K562 (cell line): Measurements from ENCODE around the gene OVOL1. TPM values are rescaled to one million over a fixed set of nuclear protein-coding genes. Genes with fewer than 3 reads are reported as not detected.

Source experiments
- ATAC-seq: fragments of 200-7000 bp; cut with Tn5 transposase; 3 replicates; pipeline ENCODE4 v1.9.1; 2020; ENCODE audit warnings: moderate library complexity
- BruUV-seq: library from RNA; stranded (reverse); fragments of 400-500 nt; replicated peaks from 2 replicates; lab custom pipeline; 2021; lab: Mats Ljungman, UMichigan
- CTCF ChIA-PET: fragments of 300-600 bp; formaldehyde crosslinking; extraction: SDS; loops from one replicate; lab custom pipeline; 2021; ENCODE audit warnings: low intra/inter-chr PET ratio; lab: Yijun Ruan, JAX
- POLR2A ChIA-PET: fragments of 300-600, 350-650 bp; sonication (Branson Sonifier 250); formaldehyde crosslinking; extraction: SDS; loops from one replicate; lab custom pipeline; 2021; ENCODE audit warnings: antibody characterized with exemption, inconsistent platforms; lab: Yijun Ruan, JAX
- DNase-seq, 4 experiments: peaks; one replicate each; pipeline versions ENCODE4 v3.0.0 to v3.0.0-alpha.2; 2011 to 2018; ENCODE audit warnings: low spot score in 3 of 4, mixed read lengths in 3 of 4; ENCODE audit errors: extremely low read depth in 1 of 4
- FAIRE-seq: peaks from 2 replicates; lab custom pipeline; 2011; peaks lifted over from hg19 to GRCh38; lab: Jason Lieb, UNC
- H2AFZ ChIP-seq: 2 replicates; pipeline ENCODE4 v1.6.0; 2011; ENCODE audit warnings: low read depth, low read length, control low read depth, inconsistent platforms
- H3K27ac ChIP-seq: fragments of 200-600 bp; 3 replicates; pipeline ENCODE4 v1.8.0; 2011; ENCODE audit warnings: low read depth, mild to moderate bottlenecking, control low read depth, inconsistent platforms, low read length, moderate library complexity, mixed read lengths; ENCODE audit errors: extremely low read depth
- H3K27me3 ChIP-seq, 2 experiments: fragments of 300-600 bp in 1 of 2; 2 replicates in 1 of 2; 3 replicates in 1 of 2; pipeline versions ENCODE4 v1.6.0 to v1.8.0; 2011; ENCODE audit warnings: inconsistent platforms in 2 of 2, low read length in 2 of 2, mild to moderate bottlenecking in 1 of 2, mixed read lengths in 1 of 2, moderate library complexity in 1 of 2; ENCODE audit not compliant: control insufficient read depth in 2 of 2, insufficient read depth in 2 of 2
- H3K36me3 ChIP-seq: fragments of 300-600 bp; 3 replicates; pipeline ENCODE4 v1.8.0; 2011; ENCODE audit warnings: mild to moderate bottlenecking, low read length, inconsistent platforms; ENCODE audit not compliant: control insufficient read depth, insufficient read depth
- H3K4me1 ChIP-seq, 2 experiments: fragments of 200-600 bp in 1 of 2; replicated peaks in 1 of 2; 2 replicates in 1 of 2; 3 replicates in 1 of 2; pipeline versions ENCODE4 v1.5.1 to v1.8.0; 2011; ENCODE audit warnings: inconsistent platforms in 2 of 2, low read length in 2 of 2, mild to moderate bottlenecking in 1 of 2, mixed read lengths in 1 of 2, moderate library complexity in 1 of 2; ENCODE audit not compliant: control insufficient read depth in 2 of 2, insufficient read depth in 2 of 2
- H3K4me2 ChIP-seq: 2 replicates; pipeline ENCODE4 v1.6.1; 2011; ENCODE audit warnings: low read length, control low read depth, inconsistent platforms, mixed read lengths; ENCODE audit not compliant: insufficient read depth
- H3K4me3 ChIP-seq: fragments of 200-600 bp; sonication (generic), shearing (Covaris generic); 2 replicates; pipeline ENCODE4 v1.5.1; 2016; ENCODE audit warnings: control low read depth, inconsistent platforms
- H3K79me2 ChIP-seq: fragments of 200-600 bp; 3 replicates; pipeline ENCODE4 v1.8.0; 2011; ENCODE audit warnings: low read length, inconsistent platforms; ENCODE audit not compliant: control insufficient read depth, insufficient read depth
- H3K9ac ChIP-seq, 2 experiments: 2 replicates each; pipeline versions ENCODE4 v1.6.0 to v1.6.1; 2011; ENCODE audit warnings: low read depth in 2 of 2, low read length in 2 of 2, control low read depth in 1 of 2, inconsistent platforms in 1 of 2, mild to moderate bottlenecking in 1 of 2, mixed read lengths in 1 of 2; ENCODE audit not compliant: insufficient read depth in 1 of 2
- H3K9me1 ChIP-seq: one replicate; pipeline ENCODE4 v1.6.0; 2011; ENCODE audit warnings: inconsistent platforms, mild to moderate bottlenecking, low read length, moderate library complexity; ENCODE audit not compliant: control insufficient read depth, insufficient read depth
- H3K9me3 ChIP-seq: replicated peaks from 2 replicates; pipeline ENCODE4 v1.5.1; 2011; ENCODE audit warnings: low read depth, low read length, inconsistent platforms; ENCODE audit not compliant: control insufficient read depth, insufficient read depth
- H4K20me1 ChIP-seq: replicated peaks from 2 replicates; pipeline ENCODE4 v1.6.1; 2011; ENCODE audit warnings: low read length, inconsistent platforms, mixed read lengths; ENCODE audit not compliant: control insufficient read depth, insufficient read depth
- ARNT ChIP-seq, 2 experiments: fragments of 450-650 bp; IDR thresholded peaks; 2 replicates each; pipeline ENCODE4 v1.6.1; 2016; ENCODE audit warnings: mild to moderate bottlenecking in 1 of 2
- CBX8 ChIP-seq: fragments of 200-600 bp; sonication (generic); IDR thresholded peaks from 2 replicates; pipeline ENCODE4 v1.6.1; 2012; ENCODE audit warnings: borderline replicate concordance, mixed run types, low read depth, mild to moderate bottlenecking, moderate library complexity, mixed read lengths, low read length, control low read depth, inconsistent platforms; ENCODE audit not compliant: poor library complexity, severe bottlenecking; ENCODE audit errors: extremely low read depth
- CEBPB ChIP-seq: fragments of 450-650 bp; IDR thresholded peaks from 2 replicates; pipeline ENCODE4 v1.6.1; 2016; ENCODE audit warnings: missing genetic modification characterization, missing compliant biosample characterization
- CTBP1 ChIP-seq: fragments of 450-650 bp; IDR thresholded peaks from 2 replicates; pipeline ENCODE4 v1.6.1; 2016; ENCODE audit warnings: borderline replicate concordance
- DIDO1 ChIP-seq: fragments of 450-650 bp; IDR thresholded peaks from 2 replicates; pipeline ENCODE4 v1.6.1; 2016; ENCODE audit warnings: low read depth, missing biosample characterization, missing genetic modification characterization
- EGR1 ChIP-seq: fragments of 450-650 bp; conservative IDR thresholded peaks from 2 replicates; pipeline ENCODE4 v1.6.1; 2017; ENCODE audit warnings: mild to moderate bottlenecking
- FOXA1 ChIP-seq: fragments of 450-650 bp; IDR thresholded peaks from 2 replicates; pipeline ENCODE4 v1.6.1; 2016; ENCODE audit warnings: mild to moderate bottlenecking, borderline replicate concordance
- HDAC8 ChIP-seq: fragments of 450-650 bp; IDR thresholded peaks from 2 replicates; pipeline ENCODE4 v1.6.1; 2016; ENCODE audit warnings: mild to moderate bottlenecking, missing genetic modification characterization, moderate library complexity, missing compliant biosample characterization
- KLF16 ChIP-seq: IDR thresholded peaks from 2 replicates; pipeline ENCODE4 v1.6.1; 2016; ENCODE audit warnings: antibody characterized with exemption
- MEF2D ChIP-seq: conservative IDR thresholded peaks from 2 replicates; pipeline ENCODE4 v1.6.1; 2016; ENCODE audit warnings: low read depth, missing genetic modification characterization, missing compliant biosample characterization
- NR2C2 ChIP-seq, 2 experiments: fragments of 200-800 bp in 1 of 2; sonication (Bioruptor generic) in 1 of 2; sonication (generic) in 1 of 2; formaldehyde crosslinking in 1 of 2; IDR thresholded peaks; 2 replicates each; pipeline versions ENCODE4 v1.6.1 to v1.8.0; 2016 to 2022; ENCODE audit warnings: mild to moderate bottlenecking in 1 of 2, missing compliant biosample characterization in 1 of 2, missing genetic modification characterization in 1 of 2, missing genetic modification reagents in 1 of 2
- POLR2A ChIP-seq: fragments of 450-650 bp; conservative IDR thresholded peaks from 2 replicates; pipeline ENCODE4 v1.6.1; 2016
- POLR2AphosphoS2 ChIP-seq: IDR thresholded peaks from 2 replicates; pipeline ENCODE4 v1.6.1; 2012; ENCODE audit warnings: low read length, improper control_type of control experiment
- PURB ChIP-seq: sonication (generic); formaldehyde crosslinking; IDR thresholded peaks from 2 replicates; pipeline ENCODE4 v1.9.0; 2021; ENCODE audit warnings: low read depth, mild to moderate bottlenecking, missing genetic modification reagents
- STAT5A ChIP-seq: IDR thresholded peaks from 2 replicates; pipeline ENCODE4 v1.6.1; 2012; ENCODE audit warnings: low read length, inconsistent platforms, borderline replicate concordance
- ZC3H4 ChIP-seq: sonication (generic); formaldehyde crosslinking; IDR thresholded peaks from 2 replicates; pipeline ENCODE4 v1.9.0; 2021; ENCODE audit warnings: missing genetic modification reagents, borderline replicate concordance
- ZNF408 ChIP-seq: fragments of 250-450 bp; sonication (Bioruptor Pico); IDR thresholded peaks from 2 replicates; pipeline ENCODE4 v1.4.0; 2020; ENCODE audit warnings: low read depth, mild to moderate bottlenecking, moderate library complexity
- ZNF764 ChIP-seq: fragments of 250-450 bp; sonication (Bioruptor Pico); IDR thresholded peaks from 2 replicates; pipeline ENCODE4 v1.4.0; 2020; ENCODE audit warnings: low read depth, mild to moderate bottlenecking, moderate library complexity
- WGBS: fragments of 100-300 bp; shearing (Covaris generic); methylation state at CpG from one replicate; pipeline ENCODE4 v1.1.6; 2016; ENCODE audit warnings: low coverage, mixed read lengths; ENCODE audit not compliant: insufficient coverage; ENCODE audit errors: missing lambda C conversion rate; 5-methylcytosine and 5-hydroxymethylcytosine counted together
- in situ Hi-C: fragments of 300-500 bp; cut with MboI; formaldehyde crosslinking; loops from 4 replicates; pipeline ENCODE4 v1.15.0; 2018; ENCODE audit warnings: inconsistent platforms, mixed read lengths
- intact Hi-C: fragments of 100-400 bp; cut with micrococcal nuclease; formaldehyde crosslinking; loops from 2 replicates; pipeline ENCODE4 v1.14.2; 2022
- polyA plus RNA-seq, 8 experiments: library from polyadenylated mRNA; depleted of rRNA in 4 of 8; stranded (reverse) in 5 of 8; unstranded in 3 of 8; fragments of >200 nt; fragmentation: Nextera tagmentation in 2 of 8; fragmentation: Illumina TruSeq in 1 of 8; extraction: Ambion mirVana in 2 of 8; extraction: Trizol in 1 of 8; gene quantifications; 2 replicates each; pipeline versions ENCODE4 v1.2.1 to v1.2.3, GENCODE V29; 2011 to 2014; ENCODE audit warnings: inconsistent platforms in 1 of 8, missing spikeins in 1 of 8
- total RNA-seq, 7 experiments: library from RNA; depleted of rRNA in 6 of 7; stranded (reverse); fragments of >200 nt in 6 of 7; fragmentation: Illumina TruSeq in 2 of 7; extraction: Trizol in 2 of 7; gene quantifications; 2 replicates each; pipeline versions ENCODE4 v1.2.1 to v1.2.3, GENCODE V29; 2011 to 2021; ENCODE audit warnings: low replicate concordance in 1 of 7
- TF ChIP-seq, protein P1 (sequence below): sonication (generic); formaldehyde crosslinking; IDR thresholded peaks from 2 replicates; pipeline ENCODE4 v1.8.1; 2022; ENCODE audit warnings: missing genetic modification reagents
- TF ChIP-seq, protein P2 (sequence below): fragments of 450-650 bp; IDR thresholded peaks from 2 replicates; pipeline ENCODE4 v1.6.1; 2016; ENCODE audit warnings: borderline replicate concordance

Gene OVOL1
- total and polyA plus RNA-seq, 9 of the 15 experiments (the other 6 are each of a cell fraction or from before 2014, with no cell fraction given): 0.09 TPM; not detected in 8

DNA sequence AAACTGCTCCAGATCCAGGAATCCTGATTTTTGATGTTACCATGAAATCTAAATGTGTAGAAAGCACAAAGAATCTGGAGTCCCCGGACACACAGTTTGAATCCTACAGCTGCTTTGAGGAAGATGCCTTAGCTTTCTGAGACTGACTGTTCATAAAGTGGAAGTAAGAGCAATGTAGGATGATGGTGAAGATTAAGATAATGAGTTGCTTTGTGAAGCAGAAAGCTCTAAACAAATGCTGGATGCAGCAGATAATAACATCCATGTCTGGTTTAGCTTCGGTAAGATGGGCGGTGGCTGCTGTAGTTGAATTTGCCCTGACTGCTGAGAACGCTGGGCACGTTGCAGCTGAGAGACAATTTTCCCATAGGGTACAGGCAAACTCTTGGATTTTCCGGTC is 20.1 kb downstream of the OVOL1 start (continued):
- peak; percentile 9; the same call in 1 of the 2 replicates for TF ChIP-seq KLF16
- no peak for TF ChIP-seq ZC3H4 (CRISPR knock-in tag)
- TF ChIP-seq PURB (CRISPR knock-in tag): no peak
- no peak for TF ChIP-seq HDAC8 (tag)
- no peak for TF ChIP-seq POLR2AphosphoS2
- no peak for TF ChIP-seq NR2C2 (CRISPR knock-in tag; IDR thresholded peaks at IDR 0.05)
- TF ChIP-seq NR2C2 (tag; IDR thresholded peaks at IDR 0.05): no peak
- TF ChIP-seq MEF2D (tag): no peak
- no peak for TF ChIP-seq FOXA1
- no peak for TF ChIP-seq CBX8
- TF ChIP-seq CEBPB (tag): no peak; the same call in 1 of the 2 replicates

DNA sequence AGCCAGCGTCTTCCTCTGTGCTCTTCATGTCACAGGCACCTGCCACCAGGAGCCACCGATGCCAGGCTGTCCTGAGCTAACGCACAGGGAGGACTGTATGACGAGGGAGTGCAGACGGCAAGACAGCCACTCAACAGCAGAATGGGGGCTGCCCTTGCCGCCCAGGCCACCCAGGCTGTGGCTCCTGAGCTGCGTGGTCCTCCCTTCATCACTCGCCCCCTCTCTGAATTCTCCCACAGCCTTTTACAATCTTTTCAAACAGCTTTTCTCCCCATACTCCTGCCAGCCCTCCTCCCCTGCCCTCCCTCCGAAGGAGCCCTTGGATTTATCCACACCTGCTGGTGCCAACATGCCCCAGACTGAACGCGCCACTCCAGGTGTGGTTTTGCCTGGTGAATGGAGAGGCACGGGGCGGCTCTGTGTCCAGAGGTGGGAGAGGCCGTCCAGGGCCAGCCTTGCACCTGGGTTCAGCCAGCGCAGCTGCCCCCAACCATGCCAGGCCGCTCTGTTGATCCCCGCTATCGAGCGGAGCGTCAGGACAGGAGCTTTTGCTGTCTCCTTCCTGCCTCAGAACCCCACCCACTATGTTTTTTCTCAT is 22.0 kb downstream of the OVOL1 start:
- 10% methylated on average over 20 of the region's 20 CpGs for WGBS
- Histone ChIP-seq H3K9ac (peak overlapping the region in 1 of 2 experiments; percentile 23; a peak in 1 of 4 replicates), H3K9me1 (no peaks in the 10 kb centered on the region), H2AFZ (no peak overlapping the region), H3K79me2 (no peaks in the 10 kb centered on the region), H3K4me1 (peaks cover 4 to 7% of the 10 kb centered on the region in 2 experiments; a peak in 3 of 5 replicates), H3K4me3 (no peak overlapping the region), H3K4me2 (no peak overlapping the region), H3K36me3 (no peaks in the 10 kb centered on the region), H3K27ac (no peak overlapping the region), H3K9me3 (no peaks in the 10 kb centered on the region), H4K20me1 (0 out of 2 replicates have a peak, but pooled peaks cover 5% of the 10 kb centered on the region), H3K27me3 (peaks cover 38 to 53% of the 10 kb centered on the region in 2 experiments; a peak in 4 of 5 replicates)
- DNase-seq (no peak), FAIRE-seq (no peak), ATAC-seq (no peak)
- ChIA-PET CTCF (interaction anchor here (0.6 kb wide), 1 partner anchor 40 kb away, joined by 3 read pairs; no protein-coding TSS in a partner anchor), POLR2A (interaction anchor here (0.7 to 1.7 kb wide), 3 partner anchors 12 to 89 kb away, joined by 3 to 9 read pairs (median 4); no protein-coding TSS in a partner anchor)
- in situ Hi-C loops (no loop called here), intact Hi-C loops (no loop called here)
- no TSS peak for BruUV-seq
- TF ChIP-seq POLR2A (no peak), ARNT (IDR thresholded peaks at IDR 0.05) (no peak), CTBP1 (no peak), ZNF408 (CRISPR knock-in tag) (no peak), EGR1 (no peak), ZNF764 (no peak), DIDO1 (no peak), STAT5A (no peak)
- TF ChIP-seq, protein P1, sequence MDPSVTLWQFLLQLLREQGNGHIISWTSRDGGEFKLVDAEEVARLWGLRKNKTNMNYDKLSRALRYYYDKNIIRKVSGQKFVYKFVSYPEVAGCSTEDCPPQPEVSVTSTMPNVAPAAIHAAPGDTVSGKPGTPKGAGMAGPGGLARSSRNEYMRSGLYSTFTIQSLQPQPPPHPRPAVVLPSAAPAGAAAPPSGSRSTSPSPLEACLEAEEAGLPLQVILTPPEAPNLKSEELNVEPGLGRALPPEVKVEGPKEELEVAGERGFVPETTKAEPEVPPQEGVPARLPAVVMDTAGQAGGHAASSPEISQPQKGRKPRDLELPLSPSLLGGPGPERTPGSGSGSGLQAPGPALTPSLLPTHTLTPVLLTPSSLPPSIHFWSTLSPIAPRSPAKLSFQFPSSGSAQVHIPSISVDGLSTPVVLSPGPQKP (CRISPR knock-in tag): no peak
- TF ChIP-seq, protein P2, sequence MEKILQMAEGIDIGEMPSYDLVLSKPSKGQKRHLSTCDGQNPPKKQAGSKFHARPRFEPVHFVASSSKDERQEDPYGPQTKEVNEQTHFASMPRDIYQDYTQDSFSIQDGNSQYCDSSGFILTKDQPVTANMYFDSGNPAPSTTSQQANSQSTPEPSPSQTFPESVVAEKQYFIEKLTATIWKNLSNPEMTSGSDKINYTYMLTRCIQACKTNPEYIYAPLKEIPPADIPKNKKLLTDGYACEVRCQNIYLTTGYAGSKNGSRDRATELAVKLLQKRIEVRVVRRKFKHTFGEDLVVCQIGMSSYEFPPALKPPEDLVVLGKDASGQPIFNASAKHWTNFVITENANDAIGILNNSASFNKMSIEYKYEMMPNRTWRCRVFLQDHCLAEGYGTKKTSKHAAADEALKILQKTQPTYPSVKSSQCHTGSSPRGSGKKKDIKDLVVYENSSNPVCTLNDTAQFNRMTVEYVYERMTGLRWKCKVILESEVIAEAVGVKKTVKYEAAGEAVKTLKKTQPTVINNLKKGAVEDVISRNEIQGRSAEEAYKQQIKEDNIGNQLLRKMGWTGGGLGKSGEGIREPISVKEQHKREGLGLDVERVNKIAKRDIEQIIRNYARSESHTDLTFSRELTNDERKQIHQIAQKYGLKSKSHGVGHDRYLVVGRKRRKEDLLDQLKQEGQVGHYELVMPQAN: no peak
